Right atrium auricular region (tissue), 2 donors: ENCODE measurements around the gene GNAO1. TPM values are rescaled to one million over a fixed set of nuclear protein-coding genes. Genes with fewer than 3 reads are reported as not detected.

Experiments used
- DNase-seq: peaks from one replicate; pipeline ENCODE4 v3.0.0-alpha.2; 2019; ENCODE audit warnings: low spot score
- H3K27ac ChIP-seq, 2 donors: fragments of 200-600 bp; sonication (generic); 1 replicate in 1 of 2; 2 replicates in 1 of 2; pipeline ENCODE4 v1.5.1; 2016 to 2019
- H3K27me3 ChIP-seq, 2 donors: fragments of 200-600 bp; sonication (generic); one replicate each; pipeline versions ENCODE4 v1.5.1 to v1.6.0; 2017 to 2019
- H3K36me3 ChIP-seq: fragments of 200-600 bp; sonication (generic); one replicate; pipeline ENCODE4 v1.5.1; 2016
- H3K4me1 ChIP-seq, 2 donors: fragments of 200-600 bp; sonication (generic); one replicate each; pipeline versions ENCODE4 v1.5.1 to v1.6.0; 2017 to 2019
- H3K4me3 ChIP-seq, 2 donors: fragments of 200-600 bp; sonication (generic); 1 replicate in 1 of 2; 2 replicates in 1 of 2; pipeline ENCODE4 v1.5.1; 2017 to 2019; ENCODE audit warnings: mild to moderate bottlenecking in 1 of 2, moderate library complexity in 1 of 2
- H3K9me3 ChIP-seq, 2 donors: fragments of 200-600 bp; sonication (generic); one replicate each; pipeline ENCODE4 v1.5.1; 2019
- CTCF ChIP-seq, 2 donors: fragments of 200-600 bp; sonication (generic); IDR thresholded peaks; one replicate each; pipeline ENCODE4 v1.5.1; 2019; ENCODE audit warnings: antibody characterized with exemption in 2 of 2
- total RNA-seq, 2 donors: library from RNA; depleted of rRNA; stranded (reverse); fragments of >200 nt; gene quantifications; one replicate each; pipeline ENCODE4 v1.1.0, GENCODE V29; 2016

Gene GNAO1
- total RNA-seq, 2 donors from 2014 or later: 43.1 to 54.8 TPM

DNA sequence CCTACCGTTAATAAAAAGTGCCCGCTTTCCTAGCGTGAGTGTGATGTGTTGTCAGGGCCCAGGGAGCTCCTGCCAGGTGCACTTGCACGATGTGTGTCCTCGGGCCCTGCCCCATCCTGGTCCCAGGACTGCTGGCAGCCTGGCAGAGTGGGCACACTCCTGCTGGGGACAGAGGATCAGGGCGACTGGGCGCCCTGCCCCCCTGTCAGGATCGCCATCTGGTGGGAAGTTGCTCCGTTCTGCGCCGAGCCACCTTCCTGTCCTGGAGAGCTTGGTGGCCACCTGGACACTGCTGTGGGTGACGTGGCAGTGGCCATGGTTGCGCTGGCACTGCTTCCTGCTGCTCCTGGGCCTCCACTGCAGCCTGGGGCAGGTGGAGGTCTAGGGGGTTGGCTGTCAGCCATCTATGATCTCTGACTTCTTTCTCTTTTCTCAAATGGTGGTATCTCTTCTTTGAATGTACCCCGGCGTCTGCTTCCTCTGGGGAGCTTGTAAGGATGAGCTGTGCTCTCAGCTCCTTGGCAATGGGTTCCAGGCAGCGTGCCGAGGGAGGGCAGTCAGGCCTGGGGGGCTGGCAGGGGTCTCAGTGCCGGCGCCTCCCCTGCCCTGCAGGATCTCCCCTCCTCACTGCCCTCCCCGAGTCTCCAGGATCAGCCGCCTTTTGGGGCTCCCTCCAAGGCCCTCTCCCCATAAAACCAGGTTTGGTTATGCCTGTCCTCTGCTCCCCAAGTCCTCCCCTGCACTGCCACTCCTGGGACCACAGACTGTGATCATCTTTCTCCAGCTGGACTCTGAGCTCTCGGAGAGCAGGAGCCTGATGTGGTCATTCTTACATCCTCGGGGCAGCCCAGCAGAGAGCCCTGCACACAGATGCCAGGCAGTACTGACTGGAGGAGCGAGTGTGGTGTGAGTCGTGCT is 157.1 kb downstream of the GNAO1 start:
- no peak overlapping the region for H3K27ac ChIP-seq
- no peak for DNase-seq
- H3K27me3 ChIP-seq: no peaks in the 10 kb centered on the region
- no peaks in the 10 kb centered on the region for H3K4me1 ChIP-seq
- no peaks in the 10 kb centered on the region for H3K9me3 ChIP-seq
- H3K36me3 ChIP-seq: peaks cover 6% of the 10 kb centered on the region
- TF ChIP-seq CTCF (IDR thresholded peaks at IDR 0.05): no peak
- H3K4me3 ChIP-seq: no peak overlapping the region

GRCh38 chr16:56349086-56349415 is 157.8 kb downstream of the GNAO1 start:
- Histone ChIP-seq H3K36me3 (peaks cover 3% of the 10 kb centered on the region), H3K4me1 (no peaks in the 10 kb centered on the region), H3K4me3 (no peak overlapping the region), H3K27me3 (no peaks in the 10 kb centered on the region), H3K9me3 (no peaks in the 10 kb centered on the region), H3K27ac (no peak overlapping the region)
- no peak for DNase-seq
- TF ChIP-seq CTCF (IDR thresholded peaks at IDR 0.05): no peak

DNA sequence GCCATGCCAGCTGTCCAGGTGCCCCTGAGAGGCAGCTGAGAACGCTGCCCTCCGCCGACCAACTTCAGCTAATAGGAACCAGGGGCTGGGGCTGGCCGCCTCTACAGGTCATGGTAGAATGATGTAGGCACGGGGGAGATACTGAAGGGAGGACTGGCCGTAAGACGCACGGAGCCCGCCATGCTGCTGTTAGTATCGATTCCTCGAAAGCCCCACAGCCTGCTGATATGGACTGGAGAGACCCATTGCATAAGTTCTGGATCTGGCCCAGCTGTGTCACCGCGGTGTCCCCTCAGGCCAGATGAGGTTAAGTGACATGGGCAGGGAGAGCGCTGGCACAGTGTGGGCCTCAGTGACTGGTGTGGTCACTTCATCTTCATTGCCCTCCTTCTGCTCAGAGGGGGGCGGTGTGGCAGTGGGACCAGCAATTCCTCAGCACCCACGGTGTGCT is 158.4 kb downstream of the GNAO1 start:
- Histone ChIP-seq H3K9me3 (no peaks in the 10 kb centered on the region), H3K4me3 (no peak overlapping the region), H3K27ac (no peak overlapping the region), H3K36me3 (no peaks in the 10 kb centered on the region), H3K4me1 (no peaks in the 10 kb centered on the region), H3K27me3 (no peaks in the 10 kb centered on the region)
- DNase-seq: no peak
- TF ChIP-seq CTCF (IDR thresholded peaks at IDR 0.05): no peak

- H3K4me3 ChIP-seq: no peak overlapping the region
- TF ChIP-seq CTCF (IDR thresholded peaks at IDR 0.05): no peak
Observed at GRCh38 chr16:56350491-56351405, 159.5 kb downstream of the GNAO1 start.

DNA sequence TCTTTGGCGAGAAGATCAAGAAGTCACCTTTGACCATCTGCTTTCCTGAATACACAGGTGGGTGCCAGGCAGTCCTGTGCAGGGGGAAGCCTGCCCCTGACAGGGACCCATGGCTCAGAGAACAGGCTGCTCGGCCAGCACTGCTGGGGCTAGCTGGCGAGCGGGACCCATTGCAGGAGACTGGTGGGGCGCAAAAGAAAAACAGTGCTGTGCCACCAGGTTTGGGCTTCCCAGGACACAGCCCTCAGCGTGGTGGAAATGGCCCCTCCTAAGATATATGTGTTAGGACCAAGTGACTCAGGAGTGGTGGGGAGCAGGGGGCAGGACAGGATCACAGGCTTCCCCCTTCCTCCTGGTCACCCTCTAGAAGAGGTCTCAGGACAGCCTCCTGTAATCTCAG is 160.2 kb downstream of the GNAO1 start:
- no peak for DNase-seq
- H3K4me1 ChIP-seq: peaks cover 0 to 9% of the 10 kb centered on the region in 2 donors
- H3K4me3 ChIP-seq: no peak overlapping the region
- H3K9me3 ChIP-seq: no peaks in the 10 kb centered on the region
- no peaks in the 10 kb centered on the region for H3K36me3 ChIP-seq
- H3K27me3 ChIP-seq: no peaks in the 10 kb centered on the region
- no peak overlapping the region for H3K27ac ChIP-seq
- TF ChIP-seq CTCF (IDR thresholded peaks at IDR 0.05): no peak

More at GRCh38 chr16:56350491-56351405, 159.5 kb downstream of the GNAO1 start:
- H3K9me3 ChIP-seq: no peaks in the 10 kb centered on the region
- no peak overlapping the region for H3K27ac ChIP-seq
- no peak for DNase-seq
- H3K4me1 ChIP-seq: peaks cover 0 to 1% of the 10 kb centered on the region in 2 donors
- H3K36me3 ChIP-seq: no peaks in the 10 kb centered on the region
- no peaks in the 10 kb centered on the region for H3K27me3 ChIP-seq
